Measurements from ENCODE around the gene RFX7.

Gene RFX7

GRCh38 chr15:56228352-56228751 is 15.3 kb downstream of the RFX7 start:
- no peak overlapping the region for H3K27ac ChIP-seq (ENCODE audit: low read depth, low read length)
- no peak overlapping the region for H3K4me2 ChIP-seq (ENCODE audit: low read length)
- H4K20me1 ChIP-seq (ENCODE audit: control insufficient read depth, insufficient read depth, low read depth, low read length): no peaks in the 10 kb centered on the region
- no peak for TF ChIP-seq EZH2phosphoT487 (IDR thresholded peaks at IDR 0.05; ENCODE audit: borderline replicate concordance, low read length)
- no peak for TF ChIP-seq CTCF (IDR thresholded peaks at IDR 0.05; ENCODE audit: low read depth, low read length, poor library complexity, severe bottlenecking)
- H3K9me3 ChIP-seq (ENCODE audit: control insufficient read depth, insufficient read depth, low read length): peaks cover 44% of the 10 kb centered on the region
- no peaks in the 10 kb centered on the region for H3K4me1 ChIP-seq (ENCODE audit: control insufficient read depth, low read length)
- no peaks in the 10 kb centered on the region for H3K9me2 ChIP-seq (replicated peaks; ENCODE audit: control insufficient read depth, low read length)
- peaks cover 93% of the 10 kb centered on the region for H3K79me2 ChIP-seq (ENCODE audit: control insufficient read depth, low read length)
- no peaks in the 10 kb centered on the region for H3K27me3 ChIP-seq (ENCODE audit: control insufficient read depth, low read length)
- H3K36me3 ChIP-seq (ENCODE audit: control insufficient read depth, low read length): peaks cover 80% of the 10 kb centered on the region
- H3F3A ChIP-seq (ENCODE audit: control insufficient read depth, insufficient read depth): no peaks in the 10 kb centered on the region
- no peak overlapping the region for H3K4me3 ChIP-seq (ENCODE audit: low read length)

DNA sequence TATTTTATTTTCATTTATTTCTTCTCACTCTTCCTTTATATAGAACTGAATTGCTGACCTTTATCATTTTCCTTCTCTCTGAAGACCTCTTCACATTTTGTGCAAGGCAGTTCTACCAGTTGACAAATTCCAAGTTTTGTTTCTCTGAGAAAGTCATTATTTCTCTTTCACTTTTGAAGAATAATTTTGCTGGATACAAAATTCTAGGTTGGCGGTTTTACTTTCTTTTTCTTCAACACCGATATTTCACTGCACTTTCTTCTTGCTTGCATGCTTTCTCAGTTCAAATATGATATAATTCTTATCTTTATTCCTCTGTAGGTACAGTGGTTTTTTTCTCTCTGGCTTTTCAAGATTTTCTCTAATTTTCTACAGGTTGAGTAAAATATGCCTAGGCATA is 15.9 kb downstream of the RFX7 start:
- no peak overlapping the region for H3K4me2 ChIP-seq (ENCODE audit: low read length)
- no peaks in the 10 kb centered on the region for H4K20me1 ChIP-seq (ENCODE audit: control insufficient read depth, insufficient read depth, low read depth, low read length)
- no peak overlapping the region for H3K4me3 ChIP-seq (ENCODE audit: low read length)
- TF ChIP-seq CTCF (IDR thresholded peaks at IDR 0.05; ENCODE audit: low read depth, low read length, poor library complexity, severe bottlenecking): no peak
- TF ChIP-seq EZH2phosphoT487 (IDR thresholded peaks at IDR 0.05; ENCODE audit: borderline replicate concordance, low read length): no peak
- no peaks in the 10 kb centered on the region for H3K27me3 ChIP-seq (ENCODE audit: control insufficient read depth, low read length)
- H3K27ac ChIP-seq (ENCODE audit: low read depth, low read length): no peak overlapping the region
- H3K9me2 ChIP-seq (replicated peaks; ENCODE audit: control insufficient read depth, low read length): no peaks in the 10 kb centered on the region
- no peaks in the 10 kb centered on the region for H3K4me1 ChIP-seq (ENCODE audit: control insufficient read depth, low read length)
- peaks cover 93% of the 10 kb centered on the region for H3K79me2 ChIP-seq (ENCODE audit: control insufficient read depth, low read length)
- no peaks in the 10 kb centered on the region for H3F3A ChIP-seq (ENCODE audit: control insufficient read depth, insufficient read depth)
- H3K36me3 ChIP-seq (ENCODE audit: control insufficient read depth, low read length): peaks cover 80% of the 10 kb centered on the region
- peaks cover 38% of the 10 kb centered on the region for H3K9me3 ChIP-seq (ENCODE audit: control insufficient read depth, insufficient read depth, low read length)

- Histone ChIP-seq H4K20me1 (ENCODE audit: control insufficient read depth, insufficient read depth, low read depth, low read length) (no peaks in the 10 kb centered on the region), H3K4me1 (ENCODE audit: control insufficient read depth, low read length) (no peaks in the 10 kb centered on the region), H3K36me3 (ENCODE audit: control insufficient read depth, low read length) (peaks cover 80% of the 10 kb centered on the region), H3K4me3 (ENCODE audit: low read length) (no peak overlapping the region), H3K27me3 (ENCODE audit: control insufficient read depth, low read length) (no peaks in the 10 kb centered on the region), H3K9me2 (replicated peaks; ENCODE audit: control insufficient read depth, low read length) (no peaks in the 10 kb centered on the region), H3K27ac (ENCODE audit: low read depth, low read length) (no peak overlapping the region), H3F3A (ENCODE audit: control insufficient read depth, insufficient read depth) (no peaks in the 10 kb centered on the region), H3K9me3 (ENCODE audit: control insufficient read depth, insufficient read depth, low read length) (peaks cover 35% of the 10 kb centered on the region), H3K79me2 (ENCODE audit: control insufficient read depth, low read length) (peaks cover 93% of the 10 kb centered on the region), H3K4me2 (ENCODE audit: low read length) (no peak overlapping the region)
- TF ChIP-seq CTCF (IDR thresholded peaks at IDR 0.05; ENCODE audit: low read depth, low read length, poor library complexity, severe bottlenecking): no peak
- no peak for TF ChIP-seq EZH2phosphoT487 (IDR thresholded peaks at IDR 0.05; ENCODE audit: borderline replicate concordance, low read length)
These were observed 16.4 kb downstream of the RFX7 start for GRCh38 chr15:56227306-56227705.

GRCh38 chr15:56225520-56225919 is 18.2 kb downstream of the RFX7 start:
- Histone ChIP-seq H3K4me3 (ENCODE audit: low read length) (no peak overlapping the region), H3K79me2 (ENCODE audit: control insufficient read depth, low read length) (peaks cover 92% of the 10 kb centered on the region), H3F3A (ENCODE audit: control insufficient read depth, insufficient read depth) (no peaks in the 10 kb centered on the region), H3K4me2 (ENCODE audit: low read length) (no peak overlapping the region), H3K27ac (ENCODE audit: low read depth, low read length) (no peak overlapping the region), H3K27me3 (ENCODE audit: control insufficient read depth, low read length) (no peaks in the 10 kb centered on the region), H3K36me3 (ENCODE audit: control insufficient read depth, low read length) (peaks cover 66% of the 10 kb centered on the region), H4K20me1 (ENCODE audit: control insufficient read depth, insufficient read depth, low read depth, low read length) (no peaks in the 10 kb centered on the region), H3K9me2 (replicated peaks; ENCODE audit: control insufficient read depth, low read length) (no peaks in the 10 kb centered on the region), H3K4me1 (ENCODE audit: control insufficient read depth, low read length) (no peaks in the 10 kb centered on the region), H3K9me3 (ENCODE audit: control insufficient read depth, insufficient read depth, low read length) (peaks cover 19% of the 10 kb centered on the region; the same call in 1 of the 2 replicates)
- no peak for TF ChIP-seq EZH2phosphoT487 (IDR thresholded peaks at IDR 0.05; ENCODE audit: borderline replicate concordance, low read length)

Data from DOHH2 (cell line).